WTC11 (cell line): ENCODE measurements around the gene PREX1. TPM values are rescaled to one million over a fixed set of nuclear protein-coding genes. Genes with fewer than 3 reads are reported as not detected.

ENCODE experiments used
- ATAC-seq: fragments of 200-7000 bp; cut with Tn5 transposase; 2 replicates; pipeline ENCODE4 v1.10.0; 2021; ENCODE audit warnings: mild to moderate bottlenecking, moderate library complexity
- CTCF ChIA-PET: fragments of 300-600 bp; sonication (Branson Sonifier 250); formaldehyde crosslinking; loops from one replicate; lab custom pipeline; 2021; ENCODE audit warnings: antibody characterized with exemption; lab: Charles Lee
- POLR2A ChIA-PET: fragments of 350-600 bp; sonication (Branson Sonifier 250); formaldehyde crosslinking; loops from one replicate; lab custom pipeline; 2021; ENCODE audit warnings: antibody characterized with exemption; lab: Charles Lee
- DNase-seq: peaks from one replicate; pipeline ENCODE4 v3.0.0; 2021; ENCODE audit warnings: low spot score
- H3K27ac Mint-ChIP-seq: 2 replicates; pipeline ENCODE4 v1.8.0; 2021; ENCODE audit warnings: mixed read lengths
- H3K27me3 Mint-ChIP-seq: 2 replicates; pipeline ENCODE4 v1.8.0; 2021; ENCODE audit warnings: low read depth, mild to moderate bottlenecking, moderate library complexity, mixed read lengths
- H3K36me3 Mint-ChIP-seq: 2 replicates; pipeline ENCODE4 v1.8.0; 2021; ENCODE audit warnings: mixed read lengths
- H3K4me1 Mint-ChIP-seq: 2 replicates; pipeline ENCODE4 v1.8.0; 2022; ENCODE audit warnings: mixed read lengths
- H3K4me3 Mint-ChIP-seq: 2 replicates; pipeline ENCODE4 v1.8.0; 2021; ENCODE audit warnings: mild to moderate bottlenecking, moderate library complexity, mixed read lengths
- H3K9me3 Mint-ChIP-seq: 2 replicates; pipeline ENCODE4 v1.8.0; 2021; ENCODE audit warnings: mixed read lengths
- AR ChIP-seq: fragments of 250-450 bp; sonication (Bioruptor Pico); IDR thresholded peaks from 2 replicates; pipeline ENCODE4 v1.9.0; 2021; ENCODE audit warnings: mild to moderate bottlenecking
- CTCF ChIP-seq: fragments of 200-600 bp; IDR thresholded peaks from 2 replicates; pipeline ENCODE4 v1.8.0; 2022; ENCODE audit warnings: antibody characterized with exemption
- FOXP4 ChIP-seq: sonication (generic); formaldehyde crosslinking; IDR thresholded peaks from 2 replicates; pipeline ENCODE4 v1.8.0; 2022; ENCODE audit warnings: mild to moderate bottlenecking, missing genetic modification reagents
- GTF2I ChIP-seq: fragments of 250-450 bp; sonication (Bioruptor Pico); conservative IDR thresholded peaks from 2 replicates; pipeline ENCODE4 v1.4.0; 2021; ENCODE audit warnings: mild to moderate bottlenecking
- JUN ChIP-seq: sonication (generic); formaldehyde crosslinking; IDR thresholded peaks from 2 replicates; pipeline ENCODE4 v1.8.0; 2023; ENCODE audit warnings: mild to moderate bottlenecking, missing genetic modification reagents
- KAT7 ChIP-seq: sonication (generic); formaldehyde crosslinking; IDR thresholded peaks from 2 replicates; pipeline ENCODE4 v1.8.1; 2023; ENCODE audit warnings: missing genetic modification reagents, mild to moderate bottlenecking, borderline replicate concordance
- MAX ChIP-seq: sonication (generic); formaldehyde crosslinking; IDR thresholded peaks from 2 replicates; pipeline ENCODE4 v1.8.0; 2022; ENCODE audit warnings: mild to moderate bottlenecking, missing genetic modification reagents
- NFYB ChIP-seq: sonication (generic); formaldehyde crosslinking; conservative IDR thresholded peaks from 2 replicates; pipeline ENCODE4 v1.8.0; 2022; ENCODE audit warnings: low read depth, missing genetic modification reagents
- SOX15 ChIP-seq: fragments of 250-450 bp; sonication (Bioruptor Pico); IDR thresholded peaks from 2 replicates; pipeline ENCODE4 v1.9.0; 2021; ENCODE audit warnings: mild to moderate bottlenecking
- STAT6 ChIP-seq: sonication (generic); formaldehyde crosslinking; conservative IDR thresholded peaks from 2 replicates; pipeline ENCODE4 v1.8.1; 2023; ENCODE audit warnings: mild to moderate bottlenecking, low read depth, missing genetic modification reagents, moderate library complexity
- TCF7 ChIP-seq: sonication (generic); formaldehyde crosslinking; IDR thresholded peaks from 2 replicates; pipeline ENCODE4 v1.8.0; 2022; ENCODE audit warnings: mild to moderate bottlenecking, low read depth, missing genetic modification reagents, moderate library complexity
- TP53 ChIP-seq: sonication (generic); formaldehyde crosslinking; IDR thresholded peaks from 2 replicates; pipeline ENCODE4 v1.8.1; 2023; ENCODE audit warnings: mild to moderate bottlenecking, missing genetic modification reagents
- ZNF425 ChIP-seq: fragments of 250-450 bp; sonication (Bioruptor Pico); conservative IDR thresholded peaks from 2 replicates; pipeline ENCODE4 v1.9.0; 2021; ENCODE audit warnings: mild to moderate bottlenecking
- ZNF512 ChIP-seq: sonication (generic); formaldehyde crosslinking; IDR thresholded peaks from 2 replicates; pipeline ENCODE4 v1.8.1; 2022; ENCODE audit warnings: missing genetic modification reagents, borderline replicate concordance
- total RNA-seq: library from RNA; stranded (reverse); gene quantifications from 3 replicates; pipeline ENCODE4 v1.2.3, GENCODE V29; 2021

Gene PREX1
- total RNA-seq, 1 experiment from 2014 or later = 17.3 TPM

- POLR2A ChIA-PET = no interaction called here
- Mint-ChIP-seq H3K9me3 (no peaks in the 10 kb centered on the region), H3K36me3 (peaks cover 3% of the 10 kb centered on the region), H3K27ac (no peak overlapping the region), H3K4me1 (peaks cover 7% of the 10 kb centered on the region), H3K27me3 (no peaks in the 10 kb centered on the region; the same call in 1 of the 2 replicates), H3K4me3 (no peak overlapping the region)
- TF ChIP-seq CTCF = no peak
- TF ChIP-seq MAX (CRISPR knock-in tag) = no peak
- TF ChIP-seq FOXP4 (CRISPR knock-in tag) = no peak
- TF ChIP-seq JUN = no peak
- no peak for TF ChIP-seq SOX15 (CRISPR knock-in tag)
- TF ChIP-seq TCF7 (CRISPR knock-in tag) = no peak
- TF ChIP-seq GTF2I (CRISPR knock-in tag) = no peak
- no peak for TF ChIP-seq TP53 (CRISPR knock-in tag)
- TF ChIP-seq ZNF425 (CRISPR knock-in tag) = no peak
- TF ChIP-seq STAT6 (CRISPR knock-in tag) = no peak
- no peak for TF ChIP-seq ZNF512 (CRISPR knock-in tag)
- TF ChIP-seq AR = no peak
- TF ChIP-seq NFYB = no peak
- TF ChIP-seq KAT7 = no peak
- CTCF ChIA-PET = interaction anchor here (0.6 kb wide), 1 partner anchor 97 kb away, joined by 3 read pairs; the partner anchor contains the start of gene PREX1
- no peak for ATAC-seq
- DNase-seq = no peak
Observed at GRCh38 chr20:48730977-48731376, 96.8 kb downstream of the PREX1 start.
